ENCODE measurements around the gene C9orf152.

Gene C9orf152

DNA sequence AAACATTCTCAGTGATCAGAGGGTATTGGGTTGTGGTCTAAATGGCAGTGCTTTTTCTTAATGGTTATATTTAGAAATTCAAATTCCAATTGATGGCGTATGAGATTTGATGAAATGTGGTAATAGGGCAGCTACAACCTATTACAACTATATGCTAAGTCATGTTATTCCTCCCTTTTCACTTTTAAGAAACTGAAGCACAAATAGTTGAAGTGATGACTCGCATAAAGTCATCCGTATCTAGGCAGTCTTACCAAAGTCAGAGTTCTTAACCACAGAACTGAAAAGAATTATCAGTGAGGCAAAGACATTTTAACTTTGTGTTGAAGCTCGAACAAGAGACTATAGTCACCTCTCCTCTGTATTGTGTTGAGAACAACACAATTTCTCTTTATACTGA, 28.2 kb downstream of the C9orf152 start:
- DNase-seq = no peak

DNA sequence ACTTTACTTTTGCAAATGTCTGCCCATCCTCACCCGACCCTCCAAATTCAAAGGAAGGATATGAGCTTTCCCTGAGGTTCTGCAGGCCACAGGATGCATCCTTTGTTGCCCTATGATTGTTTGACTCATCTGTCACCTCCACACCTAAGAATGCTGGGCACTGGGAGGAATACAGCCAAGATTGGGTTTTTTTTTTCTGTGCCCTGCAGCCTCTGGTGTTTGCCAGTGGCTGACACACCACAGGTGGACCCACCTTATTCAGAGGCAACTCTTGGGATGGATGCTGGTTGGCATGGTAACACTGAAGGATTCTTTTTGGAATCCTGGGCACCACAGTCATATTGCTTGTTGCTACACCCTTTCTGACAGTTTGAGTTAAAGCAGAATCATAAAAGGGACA, 29.7 kb downstream of the C9orf152 start:
- DNase-seq = no peak

DNA sequence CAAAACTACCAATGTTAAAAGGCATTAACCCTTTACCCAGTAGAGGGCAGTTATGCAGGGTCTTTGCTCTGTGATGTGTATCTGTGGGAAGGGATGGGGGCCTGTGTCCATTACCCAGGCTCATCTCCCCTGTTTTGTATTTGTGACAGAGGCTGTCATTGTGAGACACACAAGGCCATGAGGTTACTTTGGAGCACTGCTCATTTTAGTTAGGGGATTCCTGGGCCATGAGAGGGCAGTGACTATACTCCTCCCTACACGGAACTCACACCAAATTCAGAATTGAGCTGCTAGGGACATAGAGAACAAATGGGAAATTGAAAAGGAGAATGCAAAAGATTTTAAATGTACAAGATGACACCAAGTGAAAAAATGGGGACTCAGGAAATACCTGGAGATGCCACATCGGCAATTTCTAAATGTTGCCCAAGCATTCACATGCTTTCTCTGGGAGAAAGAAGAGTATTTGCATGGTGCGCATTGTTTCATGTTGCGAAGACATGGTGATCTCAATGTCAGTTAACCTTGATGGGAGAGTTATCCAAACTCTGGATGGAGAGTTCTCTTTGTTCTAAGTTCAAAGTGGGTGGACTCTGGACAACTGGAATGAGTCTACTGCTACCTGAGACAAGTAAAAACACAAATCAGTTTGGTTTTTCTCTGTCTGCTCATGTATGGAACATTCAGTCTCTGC, 32.5 kb downstream of the C9orf152 start:
- no peak for DNase-seq

DNA sequence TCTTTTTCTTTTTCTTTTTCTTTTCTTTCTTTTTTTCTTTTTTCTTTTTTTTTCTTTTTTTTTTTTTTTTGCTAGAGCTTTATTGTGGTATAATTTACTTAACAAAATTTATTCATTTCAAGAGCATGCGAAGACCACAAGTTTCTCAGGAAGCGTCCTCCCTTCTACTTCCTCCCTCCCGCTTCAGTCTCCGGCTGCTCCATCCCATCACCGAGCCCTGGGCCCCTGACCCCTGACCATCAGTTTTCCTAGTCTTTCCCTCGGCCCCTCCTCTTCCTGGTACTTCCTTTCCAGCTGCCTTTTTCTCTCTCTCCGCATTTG, 34.7 kb downstream of the C9orf152 start:
- no peak for DNase-seq

DNA sequence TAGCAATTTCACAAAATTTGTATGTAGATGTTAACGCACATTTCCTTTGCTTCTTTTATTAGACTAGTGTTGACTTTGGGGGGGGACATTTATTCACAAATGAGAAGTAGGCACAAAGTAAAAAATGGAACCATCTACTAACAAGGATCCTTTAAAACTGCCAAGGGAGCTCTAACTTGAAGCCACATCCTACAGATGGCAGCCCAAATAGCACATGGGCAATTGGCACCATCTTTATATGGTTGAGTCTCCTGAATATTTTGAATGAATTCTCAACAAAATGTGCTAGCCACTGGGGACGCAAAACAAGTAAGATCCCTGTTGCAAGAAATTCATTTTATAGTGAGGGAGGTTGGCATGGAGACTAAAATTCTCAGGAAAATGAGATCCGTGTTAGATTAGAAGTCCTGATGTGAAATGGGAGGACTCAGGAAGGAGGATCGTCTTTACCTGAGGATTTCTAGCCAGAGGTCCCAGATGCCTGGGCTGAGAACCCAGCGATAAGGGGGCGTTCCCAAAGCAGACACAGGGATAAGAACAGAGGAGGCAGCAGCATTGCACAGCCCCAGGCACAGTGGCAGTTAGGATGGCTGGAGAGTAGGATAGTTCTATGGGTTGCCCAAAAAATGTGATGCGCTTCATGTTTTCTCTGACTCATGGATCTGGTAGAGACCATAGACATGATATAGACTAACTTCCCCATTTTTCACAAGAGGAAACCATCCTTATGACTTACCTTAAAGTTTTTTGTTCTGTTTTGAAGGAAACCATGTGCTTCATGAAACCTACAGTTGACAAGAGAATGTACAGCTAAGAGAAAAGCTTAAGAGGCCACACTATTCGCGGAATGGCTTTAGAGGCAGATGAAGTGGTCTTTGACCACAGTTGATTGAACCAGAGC, 37.4 kb downstream of the C9orf152 start:
- no peak for DNase-seq

DNA sequence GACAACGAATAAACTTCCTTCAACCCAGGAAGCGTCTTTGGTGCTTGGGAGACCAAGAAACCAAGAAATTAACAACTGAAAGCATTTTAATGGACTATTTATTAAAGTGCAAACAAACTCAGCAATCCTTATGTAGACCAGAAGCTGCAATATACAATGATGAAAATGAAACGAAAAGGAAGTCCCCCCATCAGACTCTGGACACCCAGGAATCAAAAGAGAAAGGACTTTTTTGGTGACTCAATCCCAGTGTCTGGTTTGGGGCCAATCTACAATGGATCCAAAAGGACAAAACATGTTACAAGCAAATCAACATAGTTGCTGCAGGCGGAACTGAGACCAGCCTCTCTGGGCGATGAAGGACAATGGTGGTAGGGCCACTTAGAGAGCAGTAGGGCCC, 39.5 kb downstream of the C9orf152 start:
- no peak for DNase-seq

DNA sequence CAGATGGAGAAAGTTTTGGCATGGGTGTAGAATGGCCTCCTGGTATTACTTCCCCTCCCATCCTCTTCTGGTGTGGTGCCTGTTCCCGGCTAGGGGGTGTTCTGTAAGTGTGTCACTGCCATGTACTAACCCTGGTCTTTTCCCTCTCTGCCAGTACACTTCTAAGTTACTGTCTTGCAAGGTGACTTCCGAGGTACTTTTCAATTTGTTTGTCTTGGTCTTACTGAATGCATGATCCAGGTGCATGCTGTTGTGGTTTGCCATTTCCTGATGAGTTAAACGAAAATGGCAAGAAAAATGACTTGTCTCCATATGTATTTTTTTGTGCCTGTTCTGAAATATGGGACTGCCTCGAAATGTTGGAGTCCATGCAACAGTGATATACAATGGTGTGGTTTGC, 46.0 kb downstream of the C9orf152 start:
- DNase-seq = no peak

DNA sequence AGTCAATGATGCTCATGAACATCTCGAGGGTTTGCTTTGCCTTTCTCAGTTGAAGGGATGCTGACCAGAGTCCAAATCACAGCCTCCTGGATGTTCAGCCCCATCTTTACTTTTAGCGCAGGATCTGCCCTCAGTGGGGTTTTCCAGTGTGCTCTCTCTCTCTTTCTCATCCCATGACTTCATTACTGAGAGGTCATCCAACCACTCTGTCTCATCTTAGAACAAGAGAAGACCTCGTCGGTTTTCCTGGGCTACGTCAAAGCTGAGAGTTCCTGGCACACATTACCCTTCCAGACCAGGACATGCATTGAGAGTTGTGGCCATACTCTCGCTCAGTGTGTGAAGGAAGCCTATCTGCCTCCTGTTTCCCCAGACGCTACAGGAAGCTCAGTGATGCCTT, 47.3 kb downstream of the C9orf152 start:
- DNase-seq = no peak

DNA sequence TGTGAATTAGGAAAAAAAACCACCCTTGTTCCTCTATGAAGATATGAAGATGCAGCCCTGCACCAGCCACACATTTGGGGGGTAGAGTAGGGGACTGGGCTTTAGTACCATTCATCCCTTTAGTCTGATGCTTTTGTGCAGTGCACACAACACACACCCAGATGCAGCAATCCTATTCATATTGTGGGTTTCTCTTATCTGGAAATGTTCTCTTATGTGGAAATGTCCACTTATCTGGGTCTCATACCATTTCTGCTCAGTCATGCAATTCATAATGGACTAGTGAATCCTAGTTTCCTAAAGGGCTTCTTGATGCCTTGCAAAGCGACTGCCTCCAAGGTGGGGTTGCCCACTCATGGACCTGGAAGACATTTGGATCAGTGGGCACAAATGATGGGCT, 47.8 kb downstream of the C9orf152 start:
- no peak for DNase-seq

DNA sequence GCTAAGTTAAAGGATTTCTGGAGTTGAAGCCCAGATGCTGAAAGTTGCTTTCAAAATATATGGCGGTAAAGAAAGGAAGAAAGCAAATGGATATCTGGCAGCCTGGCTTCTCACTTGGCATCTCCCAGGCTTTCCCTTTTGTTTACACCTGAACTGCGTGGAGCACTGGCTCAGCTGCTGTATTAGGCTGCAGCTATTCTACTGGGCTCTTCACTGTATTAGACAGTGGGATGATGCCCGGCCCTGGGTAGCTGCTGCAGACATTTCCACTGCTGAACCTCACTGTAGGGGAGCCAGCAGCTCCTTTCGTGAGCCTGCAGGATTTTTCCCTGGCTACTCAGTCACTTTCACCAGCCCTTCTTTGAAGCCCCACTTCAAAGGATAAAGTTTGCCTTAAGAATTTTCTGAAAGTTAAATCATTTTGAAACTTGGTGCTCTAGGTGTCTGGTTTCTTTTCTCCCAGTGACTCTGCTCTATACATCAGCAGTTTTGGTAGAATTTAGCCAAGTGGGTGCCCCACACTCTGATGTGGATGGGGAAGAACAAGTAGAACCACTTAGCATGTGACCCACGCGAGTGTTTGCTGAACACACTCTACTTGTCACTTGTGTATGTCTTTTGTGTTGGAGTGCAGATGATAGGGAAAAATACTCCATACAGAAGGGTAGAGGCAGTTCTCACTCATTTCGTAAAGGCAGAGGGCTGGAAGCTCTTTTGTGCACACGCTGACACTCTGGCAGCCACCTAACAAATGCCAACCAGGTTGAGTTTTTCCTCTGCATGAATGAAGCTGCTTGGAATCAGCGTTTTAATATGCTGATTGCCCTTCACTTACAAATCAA, 49.9 kb downstream of the C9orf152 start:
- no peak for DNase-seq

DNA sequence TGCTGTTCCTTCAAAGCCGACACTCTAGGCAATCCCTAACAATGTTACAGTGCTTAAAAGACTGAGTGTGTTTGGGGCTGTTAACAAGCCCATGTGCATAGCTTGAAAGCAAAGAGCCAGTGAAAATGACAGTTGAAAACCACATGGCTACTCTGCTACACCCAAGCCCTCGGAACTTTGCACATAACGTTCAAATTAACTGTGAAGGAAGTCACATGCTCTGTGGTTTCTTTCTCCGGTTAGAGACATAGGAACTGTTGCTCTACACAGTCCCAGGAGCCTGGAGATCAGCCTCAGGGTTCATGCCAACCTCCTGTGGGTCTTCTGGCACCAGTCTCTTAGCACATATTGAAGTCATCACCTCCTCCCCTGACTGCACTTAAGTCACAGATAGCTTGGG, 51.1 kb downstream of the C9orf152 start:
- DNase-seq = peak in 1 of 2 experiments; percentile 7

DNA sequence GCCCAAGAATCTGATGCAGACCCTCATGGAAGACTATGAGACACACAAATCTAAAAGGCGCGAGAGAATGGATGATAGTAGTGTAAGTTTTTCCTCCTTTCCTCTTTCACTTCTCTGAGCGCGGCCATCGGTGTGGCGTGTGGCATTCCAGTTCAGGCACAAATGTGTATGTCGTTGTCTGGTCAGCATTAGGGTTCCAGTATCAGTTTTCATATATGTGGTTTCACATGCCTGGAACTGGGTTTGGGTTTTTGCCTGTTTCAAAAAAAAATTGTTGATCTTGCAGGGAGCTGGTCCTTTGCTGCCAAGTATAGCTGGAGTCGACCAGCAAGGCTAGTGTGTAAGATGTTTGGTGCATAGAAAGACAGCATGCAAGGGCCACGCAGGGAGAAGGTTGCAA, 51.5 kb downstream of the C9orf152 start:
- no peak for DNase-seq

DNA sequence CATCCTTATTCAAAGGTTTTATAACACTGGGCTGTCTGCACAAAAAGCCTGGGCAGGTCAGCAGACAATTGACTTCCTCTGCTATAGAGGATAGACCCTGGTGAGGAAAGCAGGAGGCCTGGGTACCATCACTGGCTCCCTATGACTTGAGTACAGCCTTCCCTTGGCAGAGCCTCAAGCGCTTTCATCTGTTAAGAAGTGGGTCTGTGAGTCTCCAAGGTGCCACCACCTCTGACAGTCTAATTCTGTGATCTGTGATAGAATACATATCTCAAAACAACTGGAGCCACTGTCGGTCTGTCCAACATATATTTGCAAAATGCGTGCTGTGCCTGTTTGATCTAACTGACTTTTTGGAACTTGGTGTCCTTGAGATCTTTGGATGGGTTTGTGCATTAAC, 52.2 kb downstream of the C9orf152 start:
- no peak for DNase-seq

DNA sequence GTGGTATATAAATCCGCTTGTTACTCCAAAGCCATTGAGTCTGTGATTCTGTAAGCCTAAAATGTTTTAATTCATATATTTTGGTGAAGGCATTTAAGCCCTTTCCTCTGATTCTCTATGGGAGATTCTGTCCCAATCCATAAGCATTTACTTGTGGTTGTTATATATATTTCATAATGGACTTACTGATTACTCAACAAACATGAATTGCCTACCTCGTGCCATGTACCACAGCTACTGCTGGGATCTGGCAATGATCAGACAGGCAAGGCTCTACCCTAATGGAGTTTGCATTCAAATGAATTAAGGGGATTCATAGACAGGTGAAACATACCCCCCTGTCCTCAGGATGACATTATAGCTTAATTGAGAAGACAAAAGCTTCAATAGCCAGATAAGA, 54.5 kb downstream of the C9orf152 start:
- no peak for DNase-seq

DNA sequence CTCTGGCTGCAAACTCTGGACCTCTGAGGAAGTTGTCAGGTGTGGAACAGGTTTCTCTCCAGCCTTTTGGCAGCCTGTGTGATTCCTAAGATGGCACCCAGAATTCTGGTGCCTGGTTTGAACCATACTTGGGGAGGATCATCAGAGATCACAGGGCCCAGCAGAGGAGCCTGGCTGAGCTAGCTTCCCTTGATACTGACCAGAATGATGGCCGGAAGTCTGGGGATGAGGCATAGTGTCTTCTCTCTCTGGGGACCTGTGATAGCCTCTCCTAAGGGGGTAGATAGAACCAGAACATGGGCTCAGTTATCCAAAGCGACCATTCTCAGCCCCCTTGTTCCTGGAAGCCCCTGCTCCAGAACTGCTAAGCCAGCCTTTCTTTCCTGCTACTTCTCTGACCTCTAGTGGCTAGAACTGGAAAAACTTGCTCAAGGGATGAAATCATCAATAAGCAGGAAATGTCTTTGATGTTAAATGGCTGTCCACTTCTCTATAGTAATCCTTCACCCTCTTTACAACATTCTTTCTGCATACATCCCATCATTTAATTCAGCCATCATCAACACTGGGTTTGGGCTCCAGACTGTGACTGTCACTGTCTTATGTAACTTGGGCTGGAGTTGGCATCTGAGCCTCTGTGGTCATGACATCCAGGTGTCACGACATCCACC, 55.1 kb downstream of the C9orf152 start:
- DNase-seq = no peak

All from stimulated activated CD4-positive, alpha-beta T cell treated with anti-CD3 and anti-CD28 coated beads, Interleukin-4, amount 100 ng/mL, for 4 hours (primary cell).